Measurements from ENCODE around the gene PDE2A.
A peak's percentile ranks its signal among the peaks of the same experiment; 100 is the strongest.

The PDE2A gene

GRCh38 chr11:72673943-72674828 lies at the start of gene PDE2A:
Gene PDE2A (minus strand): TSS chr11:72674422. CDS start chr11:72674207, 215 bp downstream.
- peak; percentile 59 for DNase-seq

GRCh38 chr11:72723508-72723907 lies 49.3 kb upstream of the PDE2A start:
- DNase-seq = no peak

- peak; percentile 100 for DNase-seq
Measured at GRCh38 chr11:72722050-72722748, 48.0 kb upstream of the PDE2A start.

GRCh38 chr11:72721689-72722049 lies 47.4 kb upstream of the PDE2A start:
- DNase-seq = peak; percentile 72

- no peak for DNase-seq
Measured at GRCh38 chr11:72721276-72721675, 47.1 kb upstream of the PDE2A start.

- no peak for DNase-seq
Measured at GRCh38 chr11:72720784-72721183, 46.6 kb upstream of the PDE2A start.

- no peak for DNase-seq
Measured at GRCh38 chr11:72720047-72720446, 45.8 kb upstream of the PDE2A start.

- no peak for DNase-seq
Measured at GRCh38 chr11:72719551-72719950, 45.3 kb upstream of the PDE2A start.

- no peak for DNase-seq
Measured at GRCh38 chr11:72719144-72719543, 44.9 kb upstream of the PDE2A start.

GRCh38 chr11:72718101-72718501 lies 43.9 kb upstream of the PDE2A start:
- no peak for DNase-seq

GRCh38 chr11:72716788-72717435 lies 42.7 kb upstream of the PDE2A start:
- DNase-seq = no peak

GRCh38 chr11:72716290-72716689 lies 42.1 kb upstream of the PDE2A start:
- DNase-seq = no peak

GRCh38 chr11:72712841-72713240 lies 38.6 kb upstream of the PDE2A start:
- no peak for DNase-seq

GRCh38 chr11:72712168-72712751 lies 38.0 kb upstream of the PDE2A start:
- no peak for DNase-seq

GRCh38 chr11:72711141-72711540 lies 36.9 kb upstream of the PDE2A start:
- no peak for DNase-seq

- no peak for DNase-seq
Measured at GRCh38 chr11:72710278-72710677, 36.1 kb upstream of the PDE2A start.

GRCh38 chr11:72709478-72710238 lies 35.4 kb upstream of the PDE2A start:
- no peak for DNase-seq

- DNase-seq = no peak
Measured at GRCh38 chr11:72707032-72707431, 32.8 kb upstream of the PDE2A start.

- no peak for DNase-seq
Measured at GRCh38 chr11:72706579-72706978, 32.4 kb upstream of the PDE2A start.

GRCh38 chr11:72705442-72706365 lies 31.5 kb upstream of the PDE2A start:
- no peak for DNase-seq

- DNase-seq = no peak
Measured at GRCh38 chr11:72704783-72705265, 30.6 kb upstream of the PDE2A start.

Measured in OCI-M1 (cell line).